Transverse colon (tissue), 3 donors: ENCODE data around the gene FAM240B.

Source experiments
- CTCF ChIP-seq, 5 experiments: fragments of 200-600 bp in 3 of 5; fragments of 450-650 bp in 2 of 5; sonication (generic) in 3 of 5; IDR thresholded peaks; 1 replicate in 2 of 5; 2 replicates in 3 of 5; pipeline ENCODE4 v1.5.1; 2016 to 2017; ENCODE audit warnings: antibody characterized with exemption in 5 of 5, inconsistent platforms in 3 of 5, mild to moderate bottlenecking in 2 of 5, moderate library complexity in 1 of 5
- POLR2A ChIP-seq: fragments of 450-650 bp; IDR thresholded peaks from one replicate; pipeline ENCODE4 v1.6.1; 2016; ENCODE audit warnings: antibody characterized with exemption, mild to moderate bottlenecking, moderate library complexity

- TF ChIP-seq CTCF (IDR thresholded peaks at IDR 0.05) (no peak), POLR2A (no peak)
These were observed 30.3 kb downstream of the FAM240B start for GRCh38 chr9:38689678-38690077.
